HG03097 (cell line): ENCODE results near the gene FGF19.

Experiments
- ATAC-seq: cut with Tn5 transposase; IDR thresholded peaks from one replicate; pipeline ENCODE4 v1.9.1; 2021; ENCODE audit not compliant: unreplicated experiment, low FRiP score

The FGF19 gene

GRCh38 chr11:69657911-69658625 is 45.8 kb downstream of the FGF19 start:
- no peak for ATAC-seq

GRCh38 chr11:69657456-69657910 is 46.3 kb downstream of the FGF19 start:
- ATAC-seq, result no peak

- ATAC-seq, result no peak
Measured at GRCh38 chr11:69656536-69657455, 47.0 kb downstream of the FGF19 start.

DNA sequence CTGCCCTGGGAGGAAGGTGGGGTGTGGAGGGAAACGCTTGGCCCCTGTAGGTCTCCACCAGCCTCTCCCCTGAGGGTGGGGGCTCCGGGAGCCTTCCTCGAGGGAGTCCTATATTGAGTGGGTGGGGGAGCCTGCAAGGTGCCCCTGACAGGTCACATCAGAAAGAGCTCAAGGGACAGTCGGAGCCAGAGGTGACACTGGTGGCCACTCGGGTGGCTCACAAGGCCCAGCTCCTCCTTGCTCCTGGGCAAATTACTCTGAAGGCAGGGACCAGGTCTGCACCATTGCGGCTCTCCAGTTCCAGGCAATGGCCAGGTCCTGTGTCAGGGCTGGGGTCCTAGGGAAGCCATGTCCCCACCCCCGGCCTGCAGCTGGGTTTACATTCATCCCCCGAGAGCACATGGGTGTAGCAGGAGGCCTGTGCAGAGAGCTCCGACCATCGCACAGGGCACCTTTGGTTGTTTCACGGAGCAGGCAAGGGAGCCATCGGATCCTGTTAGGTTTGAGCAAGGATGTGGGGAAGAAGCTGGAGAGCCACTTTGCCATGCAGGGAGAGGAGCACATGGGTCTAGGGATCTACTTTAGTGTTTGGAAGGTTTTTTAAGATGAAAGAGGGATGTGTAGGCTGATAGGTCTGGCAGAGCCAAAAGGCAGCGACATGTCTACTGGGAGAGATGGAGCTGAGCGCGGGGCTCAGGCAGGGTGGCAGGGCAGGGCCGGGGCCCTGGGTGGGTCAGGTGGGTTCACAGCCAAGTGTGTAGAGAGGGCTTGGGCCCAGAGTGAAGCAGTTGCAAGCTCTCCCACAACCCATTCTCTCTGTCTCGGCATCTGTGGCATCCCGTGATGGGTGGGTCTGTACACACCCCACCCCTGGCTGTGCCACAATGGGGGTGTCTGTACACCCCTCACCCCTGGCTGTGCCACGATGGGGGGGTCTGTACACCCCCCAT is 48.1 kb downstream of the FGF19 start:
- ATAC-seq, result no peak

- no peak for ATAC-seq
Measured at GRCh38 chr11:69654660-69655478, 49.0 kb downstream of the FGF19 start.

- no peak for ATAC-seq
Measured at GRCh38 chr11:69654001-69654659, 49.7 kb downstream of the FGF19 start.

DNA sequence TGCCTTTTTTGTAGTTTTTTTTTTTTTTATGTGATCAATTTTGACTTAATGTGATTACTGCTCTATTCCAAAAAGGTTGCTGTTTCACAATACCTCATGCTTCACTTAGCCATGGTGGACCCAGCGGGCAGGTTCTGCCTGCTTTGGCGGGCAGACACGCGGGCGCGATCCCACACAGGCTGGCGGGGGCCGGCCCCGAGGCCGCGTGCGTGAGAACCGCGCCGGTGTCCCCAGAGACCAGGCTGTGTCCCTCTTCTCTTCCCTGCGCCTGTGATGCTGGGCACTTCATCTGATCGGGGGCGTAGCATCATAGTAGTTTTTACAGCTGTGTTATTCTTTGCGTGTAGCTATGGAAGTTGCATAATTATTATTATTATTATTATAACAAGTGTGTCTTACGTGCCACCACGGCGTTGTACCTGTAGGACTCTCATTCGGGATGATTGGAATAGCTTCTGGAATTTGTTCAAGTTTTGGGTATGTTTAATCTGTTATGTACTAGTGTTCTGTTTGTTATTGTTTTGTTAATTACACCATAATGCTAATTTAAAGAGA is 50.3 kb downstream of the FGF19 start:
- no peak for ATAC-seq

DNA sequence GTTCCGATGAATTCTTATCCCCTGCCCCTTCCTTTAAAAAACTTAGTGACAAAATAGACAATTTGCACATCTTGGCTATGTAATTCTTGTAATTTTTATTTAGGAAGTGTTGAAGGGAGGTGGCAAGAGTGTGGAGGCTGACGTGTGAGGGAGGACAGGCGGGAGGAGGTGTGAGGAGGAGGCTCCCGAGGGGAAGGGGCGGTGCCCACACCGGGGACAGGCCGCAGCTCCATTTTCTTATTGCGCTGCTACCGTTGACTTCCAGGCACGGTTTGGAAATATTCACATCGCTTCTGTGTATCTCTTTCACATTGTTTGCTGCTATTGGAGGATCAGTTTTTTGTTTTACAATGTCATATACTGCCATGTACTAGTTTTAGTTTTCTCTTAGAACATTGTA is 50.8 kb downstream of the FGF19 start:
- ATAC-seq, result no peak

DNA sequence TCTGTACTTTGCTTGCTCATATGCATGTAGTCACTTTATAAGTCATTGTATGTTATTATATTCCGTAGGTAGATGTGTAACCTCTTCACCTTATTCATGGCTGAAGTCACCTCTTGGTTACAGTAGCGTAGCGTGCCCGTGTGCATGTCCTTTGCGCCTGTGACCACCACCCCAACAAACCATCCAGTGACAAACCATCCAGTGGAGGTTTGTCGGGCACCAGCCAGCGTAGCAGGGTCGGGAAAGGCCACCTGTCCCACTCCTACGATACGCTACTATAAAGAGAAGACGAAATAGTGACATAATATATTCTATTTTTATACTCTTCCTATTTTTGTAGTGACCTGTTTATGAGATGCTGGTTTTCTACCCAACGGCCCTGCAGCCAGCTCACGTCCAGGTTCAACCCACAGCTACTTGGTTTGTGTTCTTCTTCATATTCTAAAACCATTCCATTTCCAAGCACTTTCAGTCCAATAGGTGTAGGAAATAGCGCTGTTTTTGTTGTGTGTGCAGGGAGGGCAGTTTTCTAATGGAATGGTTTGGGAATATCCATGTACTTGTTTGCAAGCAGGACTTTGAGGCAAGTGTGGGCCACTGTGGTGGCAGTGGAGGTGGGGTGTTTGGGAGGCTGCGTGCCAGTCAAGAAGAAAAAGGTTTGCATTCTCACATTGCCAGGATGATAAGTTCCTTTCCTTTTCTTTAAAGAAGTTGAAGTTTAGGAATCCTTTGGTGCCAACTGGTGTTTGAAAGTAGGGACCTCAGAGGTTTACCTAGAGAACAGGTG is 51.8 kb downstream of the FGF19 start:
- no peak for ATAC-seq

DNA sequence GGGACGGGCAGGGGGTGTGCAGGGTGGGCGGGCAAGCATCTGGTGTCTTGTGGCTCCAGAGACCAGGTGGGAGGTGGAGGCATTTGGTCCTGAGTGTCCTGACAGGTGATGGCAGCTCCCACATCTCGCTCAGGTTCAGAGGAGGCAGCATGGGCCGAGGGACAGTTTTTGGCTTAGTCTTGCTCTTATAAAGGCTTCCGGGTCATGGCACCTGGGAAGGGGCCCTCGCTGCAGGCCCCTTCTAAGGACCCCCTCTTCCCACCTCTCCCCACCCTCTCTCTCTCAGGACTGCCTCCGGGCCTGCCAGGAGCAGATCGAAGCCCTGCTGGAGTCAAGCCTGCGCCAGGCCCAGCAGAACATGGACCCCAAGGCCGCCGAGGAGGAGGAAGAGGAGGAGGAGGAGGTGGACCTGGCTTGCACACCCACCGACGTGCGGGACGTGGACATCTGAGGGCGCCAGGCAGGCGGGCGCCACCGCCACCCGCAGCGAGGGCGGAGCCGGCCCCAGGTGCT is 52.9 kb downstream of the FGF19 start:
- no peak for ATAC-seq

GRCh38 chr11:69650081-69650831 is 53.6 kb downstream of the FGF19 start:
- ATAC-seq, result no peak

GRCh38 chr11:69649576-69649900 is 54.3 kb downstream of the FGF19 start:
- no peak for ATAC-seq

DNA sequence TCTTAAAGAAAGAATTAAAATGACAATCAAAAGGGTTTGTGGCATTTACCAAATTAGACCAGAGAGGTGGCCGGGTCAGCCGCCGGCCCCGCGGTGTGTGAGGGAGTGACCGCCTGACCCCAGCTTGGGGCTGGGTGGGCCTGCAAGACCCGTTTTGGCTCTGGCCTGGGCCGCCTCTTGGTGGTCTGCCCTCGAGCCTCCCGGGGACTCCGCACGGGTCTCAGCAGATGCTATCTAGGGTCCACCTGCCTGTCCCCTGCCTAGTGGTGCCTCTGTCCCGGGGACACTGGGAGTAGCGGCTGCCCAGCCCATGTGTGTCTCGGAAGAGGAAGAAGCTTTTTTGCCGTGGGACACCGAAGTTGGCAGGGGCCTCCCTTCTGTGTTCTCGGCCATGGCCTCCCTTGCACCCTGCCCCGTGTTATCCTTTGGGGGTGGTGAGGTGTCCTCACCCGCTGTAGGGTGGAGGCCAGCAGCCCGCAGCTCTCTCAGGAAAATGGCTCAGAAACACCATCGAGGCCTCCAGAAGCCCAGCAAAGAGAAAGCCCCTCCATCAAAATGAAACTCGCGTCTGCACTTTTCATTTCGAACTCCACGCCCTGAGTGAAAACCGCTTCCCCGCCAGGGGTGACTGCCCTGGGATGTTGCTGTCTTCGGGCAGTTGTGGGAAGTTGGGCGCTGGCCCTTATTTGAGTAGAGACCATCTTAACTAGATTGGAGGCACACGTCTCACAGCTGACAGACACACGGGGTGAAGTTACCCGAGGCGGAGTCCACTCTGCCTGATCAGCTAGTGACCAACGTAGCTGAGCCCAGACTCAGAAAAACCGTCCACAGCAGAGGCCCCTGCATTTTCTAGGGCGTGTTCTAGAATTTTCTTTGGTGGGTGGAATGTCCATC is 54.9 kb downstream of the FGF19 start:
- no peak for ATAC-seq
